Muscle layer of colon (tissue), 2 donors: ENCODE data around the gene UBR7.
A peak's percentile ranks its signal among the peaks of the same experiment; 100 is the strongest.

Source experiments
- H3K27ac ChIP-seq: one replicate; pipeline ENCODE4 v1.7.0; 2013; ENCODE audit warnings: low read depth, mild to moderate bottlenecking, low read length, moderate library complexity
- H3K27me3 ChIP-seq, 2 donors: one replicate each; pipeline ENCODE4 v1.7.0; 2013; ENCODE audit warnings: low read length in 2 of 2, mild to moderate bottlenecking in 2 of 2; ENCODE audit not compliant: insufficient read depth in 2 of 2, control insufficient read depth in 1 of 2
- H3K36me3 ChIP-seq: one replicate; pipeline ENCODE4 v1.7.0; 2013; ENCODE audit warnings: mild to moderate bottlenecking, low read length; ENCODE audit not compliant: insufficient read depth
- H3K4me1 ChIP-seq: one replicate; pipeline ENCODE4 v1.7.0; 2013; ENCODE audit warnings: mild to moderate bottlenecking, low read length; ENCODE audit not compliant: insufficient read depth
- H3K4me3 ChIP-seq, 2 donors: one replicate each; pipeline ENCODE4 v1.7.0; 2013; ENCODE audit warnings: low read length in 2 of 2, low read depth in 1 of 2, mild to moderate bottlenecking in 1 of 2, moderate library complexity in 1 of 2
- H3K9ac ChIP-seq: one replicate; pipeline ENCODE4 v1.7.0; 2013; ENCODE audit warnings: low read length
- H3K9me3 ChIP-seq: one replicate; pipeline ENCODE4 v1.7.0; 2013; ENCODE audit warnings: mild to moderate bottlenecking, low read length
- donor health status: abdominal sarcoma.
- donor health status: Adenocarcinoma of cecum.

The UBR7 gene

GRCh38 chr14:93201155-93201704, 5.8 kb upstream of the UBR7 start:
- Histone ChIP-seq H3K9me3 (no peaks in the 10 kb centered on the region), H3K9ac (no peak overlapping the region), H3K36me3 (peaks cover 4% of the 10 kb centered on the region), H3K27ac (no peak overlapping the region), H3K4me1 (peaks cover 5% of the 10 kb centered on the region), H3K4me3 (no peak overlapping the region), H3K27me3 (no peaks in the 10 kb centered on the region)

DNA sequence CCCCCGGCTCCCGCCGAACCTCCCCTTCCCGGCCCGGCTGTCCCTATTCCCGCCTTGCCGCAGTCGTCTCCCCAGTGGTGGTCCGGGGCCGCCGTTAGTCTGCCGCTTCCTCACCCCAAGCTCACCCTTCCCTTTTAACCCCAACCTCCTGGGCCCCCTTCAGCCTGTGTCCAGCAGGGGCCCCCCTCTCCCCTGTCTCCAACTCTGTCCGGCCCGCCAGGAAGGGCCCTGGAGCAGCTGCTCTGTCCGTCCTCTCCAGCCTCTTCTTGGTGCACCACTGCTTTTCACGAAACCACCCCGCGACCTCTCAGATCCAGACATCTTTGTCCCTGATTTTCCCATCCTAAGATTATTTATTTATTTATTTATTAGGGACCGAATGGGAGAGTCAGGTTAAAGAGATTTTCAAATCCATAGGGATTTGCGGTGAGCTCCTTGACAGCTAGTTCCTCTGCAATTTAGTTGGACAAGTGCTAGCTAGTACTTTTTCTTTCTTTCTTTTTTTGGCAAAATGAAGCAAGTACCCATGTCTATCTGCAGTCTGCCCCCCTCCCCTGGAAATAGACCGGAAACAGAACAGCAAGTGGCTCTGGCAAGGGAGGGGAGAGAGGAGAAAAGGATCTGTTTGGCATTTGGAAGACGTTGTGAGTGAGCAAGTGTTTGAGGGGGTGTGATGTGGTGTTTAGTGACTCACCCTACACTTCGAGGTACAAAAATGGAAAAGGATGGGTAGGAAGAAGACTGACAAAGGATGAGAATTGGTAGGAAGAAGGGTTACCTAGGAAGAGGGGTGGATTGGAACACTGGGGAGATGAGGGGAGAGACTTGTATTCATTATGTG, 632 bp downstream of the UBR7 start:
- H3K4me3 ChIP-seq, result peak overlapping the region; percentile 81 to 93
- H3K27me3 ChIP-seq, result no peaks in the 10 kb centered on the region
- H3K4me1 ChIP-seq, result peaks cover 26% of the 10 kb centered on the region
- H3K36me3 ChIP-seq, result peaks cover 12% of the 10 kb centered on the region
- peak overlapping the region; percentile 60 for H3K9ac ChIP-seq
- no peaks in the 10 kb centered on the region for H3K9me3 ChIP-seq
- H3K27ac ChIP-seq, result peak overlapping the region; percentile 87

GRCh38 chr14:93212432-93212831, 5.4 kb downstream of the UBR7 start:
- H3K9me3 ChIP-seq, result no peaks in the 10 kb centered on the region
- H3K9ac ChIP-seq, result no peak overlapping the region
- peaks cover 20% of the 10 kb centered on the region for H3K4me1 ChIP-seq
- no peak overlapping the region for H3K27ac ChIP-seq
- H3K27me3 ChIP-seq, result no peaks in the 10 kb centered on the region
- H3K4me3 ChIP-seq, result no peak overlapping the region
- peaks cover 37% of the 10 kb centered on the region for H3K36me3 ChIP-seq

DNA sequence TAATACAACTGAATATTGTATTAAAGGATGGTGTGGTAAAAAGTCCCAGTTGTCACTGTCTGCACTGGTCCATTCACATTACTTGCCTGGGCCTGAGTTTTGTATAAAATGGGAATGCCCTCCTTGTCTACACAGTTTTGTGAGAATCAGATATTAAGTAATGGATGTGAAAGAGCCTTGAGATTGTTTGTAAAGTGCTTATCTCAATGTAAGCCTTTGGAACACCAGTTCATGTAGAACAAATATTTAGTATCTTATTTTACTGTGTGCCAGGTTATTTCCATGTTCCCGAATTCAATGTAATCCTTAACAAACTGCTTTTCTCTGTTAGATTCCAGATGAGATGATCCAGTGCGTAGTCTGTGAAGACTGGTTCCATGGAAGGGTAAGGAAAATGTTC, 7.5 kb downstream of the UBR7 start:
- Histone ChIP-seq H3K27ac (no peak overlapping the region), H3K27me3 (no peaks in the 10 kb centered on the region), H3K4me3 (no peak overlapping the region), H3K9ac (no peak overlapping the region), H3K4me1 (peaks cover 1% of the 10 kb centered on the region), H3K9me3 (no peaks in the 10 kb centered on the region), H3K36me3 (peaks cover 46% of the 10 kb centered on the region)

DNA sequence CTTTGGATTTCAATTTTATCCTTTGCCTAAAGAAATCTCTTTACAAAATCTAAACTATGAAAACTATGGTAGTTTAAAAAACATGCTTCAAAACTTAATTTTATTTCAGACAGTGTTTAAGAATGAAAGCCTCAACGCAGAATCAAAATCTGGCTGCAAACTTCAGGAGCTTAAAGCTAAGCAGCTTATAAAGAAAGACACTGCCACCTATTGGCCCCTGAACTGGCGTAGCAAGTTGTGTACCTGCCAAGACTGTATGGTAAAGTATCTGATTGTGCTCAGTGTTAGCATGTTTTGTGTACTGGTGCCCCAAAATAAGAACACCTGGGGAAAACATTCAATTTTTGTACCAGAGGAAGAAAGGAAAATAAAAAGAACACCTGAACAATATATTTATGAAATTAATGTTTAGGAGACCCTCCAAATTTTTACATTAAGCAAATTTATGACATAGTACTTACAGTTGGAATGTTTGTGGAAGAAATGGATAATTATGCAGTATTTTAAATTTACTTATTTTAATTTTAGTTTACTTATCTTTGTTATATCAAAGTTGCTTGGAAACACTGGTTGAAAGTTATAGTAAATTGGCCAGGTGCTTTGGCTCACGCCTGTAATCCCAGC, 12.2 kb downstream of the UBR7 start:
- Histone ChIP-seq H3K4me1 (no peaks in the 10 kb centered on the region), H3K9me3 (no peaks in the 10 kb centered on the region), H3K36me3 (peaks cover 53% of the 10 kb centered on the region), H3K4me3 (no peak overlapping the region), H3K27me3 (no peaks in the 10 kb centered on the region), H3K27ac (no peak overlapping the region), H3K9ac (no peak overlapping the region)

DNA sequence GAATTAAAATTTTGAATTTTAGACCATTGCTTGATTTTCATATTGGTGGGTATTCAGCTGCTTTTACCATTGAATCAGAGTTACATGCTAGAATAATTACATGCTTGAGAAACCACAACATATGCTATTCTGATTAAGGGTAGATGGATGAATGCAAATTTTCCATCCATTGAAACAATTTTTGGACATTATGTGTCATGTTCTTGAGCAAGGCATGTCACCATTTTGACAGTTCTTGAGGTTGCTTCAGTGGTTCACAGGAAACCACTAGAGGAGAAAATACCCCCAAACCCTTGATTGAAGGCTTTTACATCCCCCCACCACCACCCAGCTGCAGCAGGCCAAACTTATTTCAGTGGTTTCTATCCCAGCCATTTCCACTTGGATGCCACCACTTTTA, 13.5 kb downstream of the UBR7 start:
- Histone ChIP-seq H3K27me3 (no peaks in the 10 kb centered on the region), H3K9ac (no peak overlapping the region), H3K4me3 (no peak overlapping the region), H3K36me3 (peaks cover 46% of the 10 kb centered on the region), H3K27ac (no peak overlapping the region), H3K4me1 (no peaks in the 10 kb centered on the region), H3K9me3 (no peaks in the 10 kb centered on the region)

DNA sequence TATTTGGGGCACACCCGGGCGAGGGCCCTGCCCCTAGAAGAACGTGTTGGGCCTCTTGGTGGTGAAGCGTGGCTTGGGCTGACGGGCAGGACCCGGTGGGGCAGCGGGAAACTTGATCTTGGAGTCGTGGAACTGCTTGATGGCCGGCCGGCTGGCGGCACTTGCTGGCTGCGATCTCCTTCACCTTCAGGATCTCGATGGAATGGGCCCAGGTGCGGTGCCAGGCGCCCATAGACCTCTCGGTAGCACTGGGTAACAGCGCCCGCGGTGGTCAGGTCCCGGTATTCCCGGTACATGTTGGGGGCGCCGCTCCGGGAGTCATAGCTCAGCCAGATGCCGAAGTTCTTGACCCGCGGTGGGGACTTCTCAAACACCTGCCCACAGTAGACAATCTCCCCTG, 16.5 kb downstream of the UBR7 start:
- H3K9ac ChIP-seq, result no peak overlapping the region
- no peak overlapping the region for H3K27ac ChIP-seq
- H3K36me3 ChIP-seq, result peaks cover 56% of the 10 kb centered on the region
- H3K27me3 ChIP-seq, result no peaks in the 10 kb centered on the region
- H3K4me3 ChIP-seq, result no peak overlapping the region
- H3K9me3 ChIP-seq, result no peaks in the 10 kb centered on the region
- H3K4me1 ChIP-seq, result no peaks in the 10 kb centered on the region

GRCh38 chr14:93228550-93228949, 21.5 kb downstream of the UBR7 start:
- Histone ChIP-seq H3K9ac (no peak overlapping the region), H3K27me3 (no peaks in the 10 kb centered on the region), H3K4me3 (no peak overlapping the region), H3K36me3 (peaks cover 41% of the 10 kb centered on the region), H3K4me1 (no peaks in the 10 kb centered on the region), H3K9me3 (no peaks in the 10 kb centered on the region), H3K27ac (no peak overlapping the region)

DNA sequence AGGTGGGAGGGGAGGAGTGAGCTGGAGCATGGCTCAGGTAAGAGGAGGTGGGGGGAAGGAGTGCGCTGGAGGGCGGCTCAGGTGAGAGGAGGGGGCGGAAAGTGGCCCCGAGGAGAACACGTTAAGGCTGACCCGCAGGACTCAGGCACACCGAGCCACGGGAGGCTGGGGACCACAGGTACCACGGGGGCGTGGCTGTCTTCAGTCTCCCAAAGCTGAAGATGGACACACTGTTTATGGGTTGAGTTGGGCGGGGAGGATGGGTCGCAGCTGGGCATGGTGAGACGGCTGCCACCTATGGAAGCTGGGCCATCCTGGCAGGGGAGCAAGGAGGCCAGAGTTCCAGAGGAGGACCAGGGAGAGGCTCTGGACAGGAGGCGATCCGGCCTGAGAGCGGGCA, 23.5 kb downstream of the UBR7 start:
- no peak overlapping the region for H3K9ac ChIP-seq

GRCh38 chr14:93231129-93231979, 24.3 kb downstream of the UBR7 start:
- Histone ChIP-seq H3K9ac (no peak overlapping the region), H3K9me3 (no peaks in the 10 kb centered on the region), H3K27me3 (no peaks in the 10 kb centered on the region), H3K4me1 (no peaks in the 10 kb centered on the region), H3K27ac (no peak overlapping the region), H3K36me3 (peaks cover 22% of the 10 kb centered on the region), H3K4me3 (peak overlapping the region; percentile 32 to 58)

More for the DNA sequence above, 23.5 kb downstream of the UBR7 start:
- Histone ChIP-seq H3K27me3 (no peaks in the 10 kb centered on the region), H3K4me3 (no peak overlapping the region), H3K9me3 (no peaks in the 10 kb centered on the region), H3K27ac (no peak overlapping the region), H3K4me1 (no peaks in the 10 kb centered on the region), H3K36me3 (peaks cover 30% of the 10 kb centered on the region)

DNA sequence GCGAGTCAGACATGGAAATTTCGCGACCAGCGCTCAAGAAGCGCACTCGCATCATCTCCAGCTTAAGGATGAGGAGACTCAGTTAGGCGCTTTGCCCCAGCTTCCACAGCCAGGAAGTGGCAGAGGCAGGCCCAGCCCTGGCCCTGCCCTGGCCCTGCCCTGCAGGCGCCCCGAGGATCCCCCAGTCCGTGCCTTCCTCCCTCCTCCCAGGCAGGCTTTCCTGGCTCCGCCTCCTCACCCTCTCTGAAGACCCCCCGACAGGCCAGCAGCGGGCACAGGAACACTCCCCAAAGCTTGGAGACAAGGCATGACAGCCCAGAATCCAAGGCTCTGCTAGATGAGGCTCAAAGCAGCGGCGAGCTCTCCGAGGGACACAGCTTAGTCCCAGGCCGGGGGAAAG, 25.1 kb downstream of the UBR7 start:
- Histone ChIP-seq H3K27me3 (no peaks in the 10 kb centered on the region), H3K9ac (no peak overlapping the region), H3K9me3 (no peaks in the 10 kb centered on the region), H3K4me1 (no peaks in the 10 kb centered on the region), H3K36me3 (peaks cover 19% of the 10 kb centered on the region), H3K4me3 (no peak overlapping the region), H3K27ac (no peak overlapping the region)
